GM20000 (cell line): ENCODE data around the gene CHRND.

Experiments used
- DNase-seq: peaks from one replicate; pipeline ENCODE4 v3.0.0; 2012; ENCODE audit warnings: low spot score
- TF ChIP-seq, protein P1 (sequence below): IDR thresholded peaks from 2 replicates; pipeline ENCODE4 v1.5.1; 2012; ENCODE audit warnings: mild to moderate bottlenecking, control low read depth; ENCODE audit errors: extremely low read depth, missing control alignments

Gene CHRND

GRCh38 chr2:232539298-232540231 lies 13.6 kb downstream of the CHRND start, which contains the start of gene CHRNG:
TSS of gene CHRNG (plus strand) at chr2:232539692. CDS start at chr2:232539748, 56 bp downstream.
- TF ChIP-seq, protein P1, sequence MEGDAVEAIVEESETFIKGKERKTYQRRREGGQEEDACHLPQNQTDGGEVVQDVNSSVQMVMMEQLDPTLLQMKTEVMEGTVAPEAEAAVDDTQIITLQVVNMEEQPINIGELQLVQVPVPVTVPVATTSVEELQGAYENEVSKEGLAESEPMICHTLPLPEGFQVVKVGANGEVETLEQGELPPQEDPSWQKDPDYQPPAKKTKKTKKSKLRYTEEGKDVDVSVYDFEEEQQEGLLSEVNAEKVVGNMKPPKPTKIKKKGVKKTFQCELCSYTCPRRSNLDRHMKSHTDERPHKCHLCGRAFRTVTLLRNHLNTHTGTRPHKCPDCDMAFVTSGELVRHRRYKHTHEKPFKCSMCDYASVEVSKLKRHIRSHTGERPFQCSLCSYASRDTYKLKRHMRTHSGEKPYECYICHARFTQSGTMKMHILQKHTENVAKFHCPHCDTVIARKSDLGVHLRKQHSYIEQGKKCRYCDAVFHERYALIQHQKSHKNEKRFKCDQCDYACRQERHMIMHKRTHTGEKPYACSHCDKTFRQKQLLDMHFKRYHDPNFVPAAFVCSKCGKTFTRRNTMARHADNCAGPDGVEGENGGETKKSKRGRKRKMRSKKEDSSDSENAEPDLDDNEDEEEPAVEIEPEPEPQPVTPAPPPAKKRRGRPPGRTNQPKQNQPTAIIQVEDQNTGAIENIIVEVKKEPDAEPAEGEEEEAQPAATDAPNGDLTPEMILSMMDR = no peak
- no peak for DNase-seq

GRCh38 chr2:232540441-232541041 lies 14.6 kb downstream of the CHRND start:
- DNase-seq = no peak
- TF ChIP-seq, protein P1 = no peak

GRCh38 chr2:232541195-232541960 lies 15.4 kb downstream of the CHRND start:
- DNase-seq = no peak
- TF ChIP-seq, protein P1 = no peak

DNA sequence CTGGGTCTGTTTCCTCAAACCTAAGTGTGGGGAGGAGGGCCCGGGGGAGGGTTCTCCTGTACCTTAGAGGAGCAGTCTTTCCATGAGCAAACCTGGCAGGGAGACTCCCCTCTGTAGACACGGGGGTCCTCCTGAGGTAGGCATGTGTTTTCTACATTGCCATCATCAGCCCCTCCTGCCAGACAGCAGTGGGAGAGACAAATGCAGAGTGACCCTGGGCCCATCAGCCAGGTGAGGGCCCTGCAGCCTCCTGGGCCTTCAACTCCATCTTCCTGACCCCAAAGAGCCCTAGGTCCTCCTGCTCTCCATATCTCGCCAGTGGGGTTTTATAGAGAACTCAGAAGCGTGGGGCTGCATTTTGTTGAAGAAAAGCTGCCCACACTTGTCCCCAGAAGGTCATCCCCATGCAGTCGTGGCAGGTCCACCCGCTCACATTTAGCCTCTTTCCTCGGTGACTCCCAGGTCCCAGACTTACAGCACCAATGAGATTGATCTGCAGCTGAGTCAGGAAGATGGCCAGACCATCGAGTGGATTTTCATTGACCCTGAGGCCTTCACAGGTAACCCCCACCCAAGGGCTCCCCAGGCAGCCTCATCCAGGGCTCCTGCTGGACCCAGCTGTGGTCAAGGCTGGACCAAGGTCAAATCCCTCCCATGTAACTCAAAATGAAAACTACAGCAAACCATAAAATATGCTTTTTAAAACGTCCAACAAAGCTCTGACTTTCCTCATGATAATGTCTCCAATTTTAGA lies 16.2 kb downstream of the CHRND start:
- TF ChIP-seq, protein P1 = no peak
- no peak for DNase-seq

- TF ChIP-seq, protein P1 = no peak
- no peak for DNase-seq
Measured at GRCh38 chr2:232542715-232543467, 16.9 kb downstream of the CHRND start.

DNA sequence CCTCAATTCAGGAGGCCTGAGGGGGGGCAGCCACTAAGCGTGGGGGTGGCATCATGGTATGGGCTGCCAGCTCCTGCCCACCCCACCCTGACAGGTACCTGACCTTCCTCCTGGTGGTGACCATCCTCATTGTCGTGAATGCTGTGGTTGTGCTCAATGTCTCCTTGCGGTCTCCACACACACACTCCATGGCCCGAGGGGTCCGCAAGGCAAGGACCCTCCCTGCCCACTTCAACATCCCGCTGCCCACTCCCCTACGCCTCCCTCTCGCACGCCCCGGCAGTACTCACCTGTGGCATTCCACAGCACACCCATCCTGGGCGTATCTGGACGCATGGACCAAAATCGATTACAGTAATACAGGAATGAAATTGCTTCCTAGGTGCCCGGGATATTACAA lies 17.5 kb downstream of the CHRND start:
- TF ChIP-seq, protein P1 = no peak
- DNase-seq = no peak
